IMR-90 (cell line): ENCODE data around the gene OTOGL.

Experiments used
- CTCF ChIP-seq: conservative IDR thresholded peaks from 2 replicates; pipeline ENCODE4 v1.5.1; 2012; ENCODE audit warnings: mild to moderate bottlenecking, low read depth, low read length, improper control_type of control experiment
- ELK1 ChIP-seq: fragments of 150-350 bp; IDR thresholded peaks from 2 replicates; pipeline ENCODE4 v1.6.1; 2016; ENCODE audit warnings: low read depth, mild to moderate bottlenecking, low read length, moderate library complexity, borderline replicate concordance
- MAFK ChIP-seq: IDR thresholded peaks from 2 replicates; pipeline ENCODE4 v1.6.1; 2012; ENCODE audit warnings: low read depth, low read length, improper control_type of control experiment
- POLR2A ChIP-seq: IDR thresholded peaks from 2 replicates; pipeline ENCODE4 v1.6.1; 2012; ENCODE audit warnings: mild to moderate bottlenecking, low read depth, low read length
- RAD21 ChIP-seq: IDR thresholded peaks from 2 replicates; pipeline ENCODE4 v1.6.1; 2012; ENCODE audit warnings: low read length, improper control_type of control experiment
- RFX5 ChIP-seq: IDR thresholded peaks from 2 replicates; pipeline ENCODE4 v1.8.0; 2012; ENCODE audit warnings: low read depth, mild to moderate bottlenecking, low read length, moderate library complexity
- SMC3 ChIP-seq: fragments of 150-350 bp; IDR thresholded peaks from 2 replicates; pipeline ENCODE4 v1.6.1; 2016; ENCODE audit warnings: low read depth, mild to moderate bottlenecking, antibody characterized with exemption, low read length, moderate library complexity
- USF2 ChIP-seq: fragments of 150-350 bp; IDR thresholded peaks from 2 replicates; pipeline ENCODE4 v1.6.1; 2017; ENCODE audit warnings: mild to moderate bottlenecking, antibody characterized with exemption, low read length, low read depth

GRCh38 chr12:80226576-80226975, 127.2 kb downstream of the OTOGL start:
- TF ChIP-seq CTCF (no peak), MAFK (no peak), POLR2A (no peak), USF2 (no peak), SMC3 (no peak), RAD21 (no peak), RFX5 (no peak), ELK1 (no peak)
